ENCODE data around the gene RLN1. TPM values are rescaled to one million over a fixed set of nuclear protein-coding genes. Genes with fewer than 3 reads are reported as not detected.
"Not testable (repeated sequence)": the region's sequence is repeated elsewhere in the genome, so short reads cannot be mapped to it uniquely, and the experiment has no call there.

Gene RLN1
- polyA plus RNA-seq, 1 donor (not counting 4 experiments of a cell fraction or from before 2014, with no cell fraction given) = 0.10 TPM

GRCh38 chr9:5321058-5321457 lies 18.6 kb downstream of the RLN1 start:
- no peaks in the 10 kb centered on the region for H3K4me1 ChIP-seq (ENCODE audit: control insufficient read depth, extremely low read depth, insufficient read depth, low read length)
- no peak overlapping the region for H3K4me3 ChIP-seq (ENCODE audit: control insufficient read depth in 2 of 3, extremely low read depth in 1 of 3, insufficient read depth in 2 of 3, low read depth in 1 of 3, low read length in 3 of 3)
- H4K20me1 ChIP-seq (ENCODE audit: control insufficient read depth, extremely low read depth, insufficient read depth, low read length) = no peaks in the 10 kb centered on the region
- no peaks in the 10 kb centered on the region for H3K36me3 ChIP-seq (ENCODE audit: control insufficient read depth in 2 of 2, extremely low read depth in 1 of 2, insufficient read depth in 2 of 2, low read length in 2 of 2)
- no peak overlapping the region for H3K27ac ChIP-seq (ENCODE audit: control insufficient read depth, insufficient read depth, low read length)
- FAIRE-seq = no peak
- H3K9me1 ChIP-seq (ENCODE audit: control insufficient read depth, extremely low read depth, insufficient read depth, low read length) = no peaks in the 10 kb centered on the region
- H3K9ac ChIP-seq (ENCODE audit: control insufficient read depth, extremely low read depth, insufficient read depth, low read length) = no peak overlapping the region
- H3K27me3 ChIP-seq (ENCODE audit: control insufficient read depth, extremely low read depth, insufficient read depth, low read length) = no peaks in the 10 kb centered on the region
- H3K9me3 ChIP-seq (ENCODE audit: control insufficient read depth, low read depth, low read length) = no peaks in the 10 kb centered on the region
- H3K4me2 ChIP-seq (ENCODE audit: control insufficient read depth, extremely low read depth, insufficient read depth, low read depth, low read length) = no peak overlapping the region
- dilution Hi-C loops (cut with MboI; ENCODE audit: extremely low pct_ligation_motif_present, low sequenced_read_pairs) = no loop called here
- H3K79me2 ChIP-seq (ENCODE audit: control insufficient read depth, insufficient read depth, low read length) = no peaks in the 10 kb centered on the region
- H2AFZ ChIP-seq (ENCODE audit: control insufficient read depth, low read length) = no peak overlapping the region
- DNase-seq (ENCODE audit: low read depth, low spot score) = no peak
- no peak for TF ChIP-seq EZH2 (IDR thresholded peaks at IDR 0.05; ENCODE audit: low read length)
- TF ChIP-seq, protein P1, sequence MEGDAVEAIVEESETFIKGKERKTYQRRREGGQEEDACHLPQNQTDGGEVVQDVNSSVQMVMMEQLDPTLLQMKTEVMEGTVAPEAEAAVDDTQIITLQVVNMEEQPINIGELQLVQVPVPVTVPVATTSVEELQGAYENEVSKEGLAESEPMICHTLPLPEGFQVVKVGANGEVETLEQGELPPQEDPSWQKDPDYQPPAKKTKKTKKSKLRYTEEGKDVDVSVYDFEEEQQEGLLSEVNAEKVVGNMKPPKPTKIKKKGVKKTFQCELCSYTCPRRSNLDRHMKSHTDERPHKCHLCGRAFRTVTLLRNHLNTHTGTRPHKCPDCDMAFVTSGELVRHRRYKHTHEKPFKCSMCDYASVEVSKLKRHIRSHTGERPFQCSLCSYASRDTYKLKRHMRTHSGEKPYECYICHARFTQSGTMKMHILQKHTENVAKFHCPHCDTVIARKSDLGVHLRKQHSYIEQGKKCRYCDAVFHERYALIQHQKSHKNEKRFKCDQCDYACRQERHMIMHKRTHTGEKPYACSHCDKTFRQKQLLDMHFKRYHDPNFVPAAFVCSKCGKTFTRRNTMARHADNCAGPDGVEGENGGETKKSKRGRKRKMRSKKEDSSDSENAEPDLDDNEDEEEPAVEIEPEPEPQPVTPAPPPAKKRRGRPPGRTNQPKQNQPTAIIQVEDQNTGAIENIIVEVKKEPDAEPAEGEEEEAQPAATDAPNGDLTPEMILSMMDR (optimal IDR thresholded peaks at IDR 0.05 in 1 of 3, IDR thresholded peaks at IDR 0.05 in 1 of 3, conservative IDR thresholded peaks at IDR 0.05 in 1 of 3; ENCODE audit: extremely low read depth in 1 of 3, insufficient read depth in 2 of 3, low read length in 3 of 3) = peak in 2 of 3 experiments; percentile 10 to 11

DNA sequence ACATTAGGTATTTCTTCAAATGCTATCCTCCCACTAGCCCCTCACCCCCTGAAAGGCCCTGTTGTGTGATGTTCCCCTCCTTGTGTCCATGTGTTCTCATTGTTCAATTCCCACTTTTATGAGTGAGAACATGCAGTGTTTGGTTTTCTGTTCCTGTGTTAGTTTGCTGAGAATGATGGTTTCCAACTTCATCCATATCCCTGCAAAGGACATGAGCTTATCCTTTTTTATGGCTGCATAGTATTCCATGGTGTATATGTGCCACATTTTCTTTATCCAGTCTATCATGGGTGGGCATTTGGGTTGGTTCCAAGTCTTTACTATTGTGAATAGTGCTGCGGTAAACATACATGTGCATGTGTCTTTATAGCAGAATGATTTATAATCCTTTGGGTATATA lies 23.3 kb downstream of the RLN1 start:
- H3K9ac ChIP-seq (ENCODE audit: control insufficient read depth, extremely low read depth, insufficient read depth, low read length); H3K4me3 ChIP-seq (ENCODE audit: control insufficient read depth in 2 of 3, extremely low read depth in 1 of 3, insufficient read depth in 2 of 3, low read depth in 1 of 3, low read length in 3 of 3); H3K36me3 ChIP-seq (ENCODE audit: control insufficient read depth in 2 of 2, extremely low read depth in 1 of 2, insufficient read depth in 2 of 2, low read length in 2 of 2); H3K9me3 ChIP-seq (ENCODE audit: control insufficient read depth, low read depth, low read length); H2AFZ ChIP-seq (ENCODE audit: control insufficient read depth, low read length); H3K4me1 ChIP-seq (ENCODE audit: control insufficient read depth, extremely low read depth, insufficient read depth, low read length); H3K4me2 ChIP-seq (ENCODE audit: control insufficient read depth, extremely low read depth, insufficient read depth, low read depth, low read length); H3K79me2 ChIP-seq (ENCODE audit: control insufficient read depth, insufficient read depth, low read length); H3K9me1 ChIP-seq (ENCODE audit: control insufficient read depth, extremely low read depth, insufficient read depth, low read length); H4K20me1 ChIP-seq (ENCODE audit: control insufficient read depth, extremely low read depth, insufficient read depth, low read length); FAIRE-seq; H3K27ac ChIP-seq (ENCODE audit: control insufficient read depth, insufficient read depth, low read length); H3K27me3 ChIP-seq (ENCODE audit: control insufficient read depth, extremely low read depth, insufficient read depth, low read length); DNase-seq (ENCODE audit: low read depth, low spot score); dilution Hi-C loops (cut with MboI; ENCODE audit: extremely low pct_ligation_motif_present, low sequenced_read_pairs): not testable (repeated sequence)

DNA sequence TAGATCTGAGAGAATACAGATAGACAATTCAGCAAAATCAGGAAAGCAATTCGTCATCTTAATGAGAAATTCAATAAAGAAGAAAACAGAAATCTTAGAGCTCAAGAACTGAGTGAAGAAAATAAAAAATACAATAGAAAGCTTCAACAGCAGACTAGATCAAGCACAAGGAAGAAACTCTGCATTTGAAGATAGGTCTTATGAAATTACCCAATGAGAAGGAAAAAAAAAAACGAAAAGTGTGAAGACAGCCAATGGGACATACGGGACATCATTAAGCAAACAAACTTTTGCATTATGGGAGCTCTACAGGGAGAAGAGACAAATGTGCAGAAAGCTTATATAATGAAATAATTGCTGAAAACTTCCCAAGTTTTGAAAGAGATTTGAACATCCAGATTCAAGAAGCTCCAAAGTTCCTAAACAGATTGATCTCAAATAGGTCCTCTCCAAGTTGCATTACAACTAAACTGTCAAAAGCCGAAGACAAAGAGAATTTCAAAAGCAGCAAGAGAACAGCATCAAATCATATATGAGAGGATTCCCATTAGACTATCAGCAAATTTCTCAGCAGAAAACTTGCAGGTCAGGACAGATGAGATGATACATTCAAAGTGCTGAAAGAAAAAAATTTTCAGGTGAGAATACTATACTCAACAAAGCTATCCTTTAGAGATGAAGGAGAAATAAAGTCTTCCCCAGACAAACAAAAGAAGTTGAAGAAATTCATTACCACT lies 24.3 kb downstream of the RLN1 start:
- Histone ChIP-seq H3K79me2 (ENCODE audit: control insufficient read depth, insufficient read depth, low read length) (no peaks in the 10 kb centered on the region), H3K27me3 (ENCODE audit: control insufficient read depth, extremely low read depth, insufficient read depth, low read length) (peaks cover 3% of the 10 kb centered on the region), H3K9me1 (ENCODE audit: control insufficient read depth, extremely low read depth, insufficient read depth, low read length) (no peaks in the 10 kb centered on the region), H3K4me2 (ENCODE audit: control insufficient read depth, extremely low read depth, insufficient read depth, low read depth, low read length) (no peak overlapping the region), H3K27ac (ENCODE audit: control insufficient read depth, insufficient read depth, low read length) (no peak overlapping the region), H2AFZ (ENCODE audit: control insufficient read depth, low read length) (no peak overlapping the region), H4K20me1 (ENCODE audit: control insufficient read depth, extremely low read depth, insufficient read depth, low read length) (no peaks in the 10 kb centered on the region), H3K9ac (ENCODE audit: control insufficient read depth, extremely low read depth, insufficient read depth, low read length) (no peak overlapping the region), H3K4me3 (ENCODE audit: control insufficient read depth in 2 of 3, extremely low read depth in 1 of 3, insufficient read depth in 2 of 3, low read depth in 1 of 3, low read length in 3 of 3) (no peak overlapping the region), H3K9me3 (ENCODE audit: control insufficient read depth, low read depth, low read length) (no peaks in the 10 kb centered on the region), H3K36me3 (ENCODE audit: control insufficient read depth in 2 of 2, extremely low read depth in 1 of 2, insufficient read depth in 2 of 2, low read length in 2 of 2) (no peaks in the 10 kb centered on the region), H3K4me1 (ENCODE audit: control insufficient read depth, extremely low read depth, insufficient read depth, low read length) (no peaks in the 10 kb centered on the region)
- DNase-seq (ENCODE audit: low read depth, low spot score) = no peak
- no peak for FAIRE-seq
- TF ChIP-seq EZH2 (IDR thresholded peaks at IDR 0.05; ENCODE audit: low read length) = no peak
- TF ChIP-seq, protein P1 (optimal IDR thresholded peaks at IDR 0.05 in 1 of 3, IDR thresholded peaks at IDR 0.05 in 1 of 3, conservative IDR thresholded peaks at IDR 0.05 in 1 of 3; ENCODE audit: extremely low read depth in 1 of 3, insufficient read depth in 2 of 3, low read length in 3 of 3) = no peak
- dilution Hi-C loops (cut with MboI; ENCODE audit: extremely low pct_ligation_motif_present, low sequenced_read_pairs) = no loop called here

All from keratinocyte (primary cell).